WTC11 (cell line): ENCODE results near the gene SLC20A1. TPM values are rescaled to one million over a fixed set of nuclear protein-coding genes. Genes with fewer than 3 reads are reported as not detected.
A peak's percentile ranks its signal among the peaks of the same experiment; 100 is the strongest.

ENCODE experiments used
- ATAC-seq: fragments of 200-7000 bp; cut with Tn5 transposase; 2 replicates; pipeline ENCODE4 v1.10.0; 2021; ENCODE audit warnings: mild to moderate bottlenecking, moderate library complexity
- CTCF ChIA-PET: fragments of 300-600 bp; sonication (Branson Sonifier 250); formaldehyde crosslinking; loops from one replicate; lab custom pipeline; 2021; ENCODE audit warnings: antibody characterized with exemption; lab: Charles Lee
- POLR2A ChIA-PET: fragments of 350-600 bp; sonication (Branson Sonifier 250); formaldehyde crosslinking; loops from one replicate; lab custom pipeline; 2021; ENCODE audit warnings: antibody characterized with exemption; lab: Charles Lee
- DNase-seq: peaks from one replicate; pipeline ENCODE4 v3.0.0; 2021; ENCODE audit warnings: low spot score
- H3K27ac Mint-ChIP-seq: 2 replicates; pipeline ENCODE4 v1.8.0; 2021; ENCODE audit warnings: mixed read lengths
- H3K27me3 Mint-ChIP-seq: 2 replicates; pipeline ENCODE4 v1.8.0; 2021; ENCODE audit warnings: low read depth, mild to moderate bottlenecking, moderate library complexity, mixed read lengths
- H3K36me3 Mint-ChIP-seq: 2 replicates; pipeline ENCODE4 v1.8.0; 2021; ENCODE audit warnings: mixed read lengths
- H3K4me1 Mint-ChIP-seq: 2 replicates; pipeline ENCODE4 v1.8.0; 2022; ENCODE audit warnings: mixed read lengths
- H3K4me3 Mint-ChIP-seq: 2 replicates; pipeline ENCODE4 v1.8.0; 2021; ENCODE audit warnings: mild to moderate bottlenecking, moderate library complexity, mixed read lengths
- H3K9me3 Mint-ChIP-seq: 2 replicates; pipeline ENCODE4 v1.8.0; 2021; ENCODE audit warnings: mixed read lengths
- AR ChIP-seq: fragments of 250-450 bp; sonication (Bioruptor Pico); IDR thresholded peaks from 2 replicates; pipeline ENCODE4 v1.9.0; 2021; ENCODE audit warnings: mild to moderate bottlenecking
- CTCF ChIP-seq: fragments of 200-600 bp; IDR thresholded peaks from 2 replicates; pipeline ENCODE4 v1.8.0; 2022; ENCODE audit warnings: antibody characterized with exemption
- FOXP1 ChIP-seq: sonication (generic); formaldehyde crosslinking; IDR thresholded peaks from 2 replicates; pipeline ENCODE4 v1.8.0; 2022; ENCODE audit warnings: missing genetic modification reagents, mild to moderate bottlenecking, moderate library complexity, borderline replicate concordance
- GTF2I ChIP-seq: fragments of 250-450 bp; sonication (Bioruptor Pico); conservative IDR thresholded peaks from 2 replicates; pipeline ENCODE4 v1.4.0; 2021; ENCODE audit warnings: mild to moderate bottlenecking
- JAZF1 ChIP-seq: fragments of 250-450 bp; sonication (Bioruptor Pico); IDR thresholded peaks from 2 replicates; pipeline ENCODE4 v1.9.0; 2021; ENCODE audit warnings: moderate library complexity, mild to moderate bottlenecking, inconsistent platforms
- MYBL2 ChIP-seq: sonication (generic); formaldehyde crosslinking; IDR thresholded peaks from 2 replicates; pipeline ENCODE4 v1.8.1; 2023; ENCODE audit warnings: mild to moderate bottlenecking, moderate library complexity, missing genetic modification reagents
- NFATC4 ChIP-seq: fragments of 250-450 bp; sonication (Bioruptor Pico); IDR thresholded peaks from 2 replicates; pipeline ENCODE4 v1.9.0; 2021; ENCODE audit warnings: mild to moderate bottlenecking
- NFYB ChIP-seq: sonication (generic); formaldehyde crosslinking; conservative IDR thresholded peaks from 2 replicates; pipeline ENCODE4 v1.8.0; 2022; ENCODE audit warnings: low read depth, missing genetic modification reagents
- PRRX2 ChIP-seq: fragments of 250-450 bp; sonication (Bioruptor Pico); IDR thresholded peaks from 2 replicates; pipeline ENCODE4 v1.8.0; 2021; ENCODE audit warnings: mild to moderate bottlenecking
- SMAD4 ChIP-seq: sonication (generic); formaldehyde crosslinking; IDR thresholded peaks from 2 replicates; pipeline ENCODE4 v1.8.0; 2022; ENCODE audit warnings: mild to moderate bottlenecking, missing genetic modification reagents
- TP53 ChIP-seq: sonication (generic); formaldehyde crosslinking; IDR thresholded peaks from 2 replicates; pipeline ENCODE4 v1.8.1; 2023; ENCODE audit warnings: mild to moderate bottlenecking, missing genetic modification reagents
- USF1 ChIP-seq: sonication (generic); formaldehyde crosslinking; IDR thresholded peaks from 2 replicates; pipeline ENCODE4 v1.8.0; 2022; ENCODE audit warnings: mild to moderate bottlenecking, missing genetic modification reagents
- ZNF219 ChIP-seq: sonication (generic); formaldehyde crosslinking; IDR thresholded peaks from 2 replicates; pipeline ENCODE4 v1.8.0; 2023; ENCODE audit warnings: missing genetic modification reagents, mild to moderate bottlenecking, borderline replicate concordance
- ZNF281 ChIP-seq: sonication (generic); formaldehyde crosslinking; IDR thresholded peaks from 2 replicates; pipeline ENCODE4 v1.8.0; 2023; ENCODE audit warnings: mild to moderate bottlenecking, missing genetic modification reagents
- total RNA-seq: library from RNA; stranded (reverse); gene quantifications from 3 replicates; pipeline ENCODE4 v1.2.3, GENCODE V29; 2021
- TF ChIP-seq, protein P1 (sequence below): sonication (generic); formaldehyde crosslinking; IDR thresholded peaks from 2 replicates; pipeline ENCODE4 v1.8.0; 2022; ENCODE audit warnings: mild to moderate bottlenecking, missing genetic modification reagents
- TF ChIP-seq, protein P2 (sequence below): sonication (generic); formaldehyde crosslinking; IDR thresholded peaks from 2 replicates; pipeline ENCODE4 v1.8.0; 2023; ENCODE audit warnings: missing genetic modification reagents, mild to moderate bottlenecking, borderline replicate concordance
- TF ChIP-seq, protein P3 (sequence below): sonication (generic); formaldehyde crosslinking; conservative IDR thresholded peaks from 2 replicates; pipeline ENCODE4 v1.8.1; 2023; ENCODE audit warnings: mild to moderate bottlenecking, low read depth, missing genetic modification reagents, moderate library complexity

The SLC20A1 gene
- total RNA-seq, 1 experiment from 2014 or later, result 59.9 TPM

DNA sequence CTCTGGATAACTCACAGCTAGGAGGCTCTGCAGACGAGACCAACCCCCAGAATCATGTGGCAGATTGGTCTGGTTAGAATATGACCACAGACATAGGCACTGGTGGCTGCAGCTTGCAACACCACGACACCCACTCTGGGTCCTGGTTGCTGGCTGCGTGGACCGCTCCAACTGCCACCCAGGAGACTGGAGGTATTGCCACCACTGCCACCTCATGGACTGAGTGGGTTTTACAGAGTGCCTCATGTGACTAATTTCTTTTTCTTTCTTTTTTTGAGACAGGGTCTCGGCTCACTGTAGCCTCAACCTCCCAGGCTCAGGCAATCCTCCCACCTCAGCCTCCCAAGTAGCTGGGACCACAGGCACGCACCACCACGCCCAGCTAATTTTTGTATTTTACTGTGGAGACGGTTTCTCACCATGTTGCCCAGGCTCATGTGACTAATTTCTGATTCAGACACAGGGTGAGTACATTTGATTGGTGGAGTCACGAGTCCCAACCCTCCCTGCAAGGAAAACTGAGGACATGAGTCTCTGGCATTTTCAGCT, 45.2 kb downstream of the SLC20A1 start:
- DNase-seq (peak; percentile 60), ATAC-seq (peak; percentile 82)
- POLR2A ChIA-PET, result no interaction called here
- no peaks in the 10 kb centered on the region for H3K9me3 Mint-ChIP-seq
- no peak overlapping the region for H3K4me3 Mint-ChIP-seq
- H3K36me3 Mint-ChIP-seq, result no peaks in the 10 kb centered on the region
- H3K27ac Mint-ChIP-seq, result no peak overlapping the region
- TF ChIP-seq USF1 (CRISPR knock-in tag) (peak; percentile 45; the same call in 1 of the 2 replicates), CTCF (peak; percentile 31; the same call in 1 of the 2 replicates), SMAD4 (CRISPR knock-in tag) (no peak), NFYB (no peak), GTF2I (0 out of 2 replicates have a peak, but pooled peaks have one; percentile 5)
- peaks cover 7% of the 10 kb centered on the region for H3K4me1 Mint-ChIP-seq
- no peaks in the 10 kb centered on the region for H3K27me3 Mint-ChIP-seq
- CTCF ChIA-PET, result interaction anchor here (0.8 to 2.4 kb wide), 12 partner anchors 10 to 194 kb away, joined by 3 to 9 read pairs (median 4); partner anchors contain the start of genes CHCHD5 and SLC20A1

DNA sequence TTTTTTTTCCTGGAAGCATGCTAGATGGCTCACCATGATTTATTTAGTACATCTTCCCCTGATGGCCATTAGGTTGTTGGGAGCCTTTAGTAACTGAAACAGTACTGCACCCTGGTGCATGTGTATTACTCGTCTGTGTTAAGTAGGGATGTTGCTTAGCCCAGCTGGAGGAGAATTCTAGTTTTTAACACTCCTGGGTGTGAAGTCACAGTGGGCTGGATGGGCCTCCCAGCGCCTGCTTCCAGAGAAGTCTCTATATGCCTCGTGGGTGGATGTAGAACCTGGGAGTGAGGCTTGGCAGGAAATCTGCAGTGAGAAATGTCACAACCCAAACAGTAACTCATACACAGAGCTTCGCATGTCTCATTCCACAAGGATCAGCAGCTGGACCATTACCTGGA, 46.1 kb downstream of the SLC20A1 start:
- Mint-ChIP-seq H3K27me3 (no peaks in the 10 kb centered on the region), H3K27ac (no peak overlapping the region), H3K4me1 (peaks cover 7% of the 10 kb centered on the region), H3K36me3 (no peaks in the 10 kb centered on the region), H3K4me3 (no peak overlapping the region), H3K9me3 (no peaks in the 10 kb centered on the region)
- no peak for DNase-seq
- POLR2A ChIA-PET, result no interaction called here
- ATAC-seq, result no peak
- TF ChIP-seq, protein P1, sequence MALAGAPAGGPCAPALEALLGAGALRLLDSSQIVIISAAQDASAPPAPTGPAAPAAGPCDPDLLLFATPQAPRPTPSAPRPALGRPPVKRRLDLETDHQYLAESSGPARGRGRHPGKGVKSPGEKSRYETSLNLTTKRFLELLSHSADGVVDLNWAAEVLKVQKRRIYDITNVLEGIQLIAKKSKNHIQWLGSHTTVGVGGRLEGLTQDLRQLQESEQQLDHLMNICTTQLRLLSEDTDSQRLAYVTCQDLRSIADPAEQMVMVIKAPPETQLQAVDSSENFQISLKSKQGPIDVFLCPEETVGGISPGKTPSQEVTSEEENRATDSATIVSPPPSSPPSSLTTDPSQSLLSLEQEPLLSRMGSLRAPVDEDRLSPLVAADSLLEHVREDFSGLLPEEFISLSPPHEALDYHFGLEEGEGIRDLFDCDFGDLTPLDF, result no peak
- TF ChIP-seq NFATC4 (CRISPR knock-in tag) (no peak), FOXP1 (CRISPR knock-in tag) (no peak), JAZF1 (CRISPR knock-in tag) (no peak), ZNF281 (CRISPR knock-in tag) (no peak), ZNF219 (no peak), TP53 (CRISPR knock-in tag) (no peak), PRRX2 (no peak), MYBL2 (CRISPR knock-in tag) (no peak), AR (CRISPR knock-in tag) (no peak)
- TF ChIP-seq, protein P2, sequence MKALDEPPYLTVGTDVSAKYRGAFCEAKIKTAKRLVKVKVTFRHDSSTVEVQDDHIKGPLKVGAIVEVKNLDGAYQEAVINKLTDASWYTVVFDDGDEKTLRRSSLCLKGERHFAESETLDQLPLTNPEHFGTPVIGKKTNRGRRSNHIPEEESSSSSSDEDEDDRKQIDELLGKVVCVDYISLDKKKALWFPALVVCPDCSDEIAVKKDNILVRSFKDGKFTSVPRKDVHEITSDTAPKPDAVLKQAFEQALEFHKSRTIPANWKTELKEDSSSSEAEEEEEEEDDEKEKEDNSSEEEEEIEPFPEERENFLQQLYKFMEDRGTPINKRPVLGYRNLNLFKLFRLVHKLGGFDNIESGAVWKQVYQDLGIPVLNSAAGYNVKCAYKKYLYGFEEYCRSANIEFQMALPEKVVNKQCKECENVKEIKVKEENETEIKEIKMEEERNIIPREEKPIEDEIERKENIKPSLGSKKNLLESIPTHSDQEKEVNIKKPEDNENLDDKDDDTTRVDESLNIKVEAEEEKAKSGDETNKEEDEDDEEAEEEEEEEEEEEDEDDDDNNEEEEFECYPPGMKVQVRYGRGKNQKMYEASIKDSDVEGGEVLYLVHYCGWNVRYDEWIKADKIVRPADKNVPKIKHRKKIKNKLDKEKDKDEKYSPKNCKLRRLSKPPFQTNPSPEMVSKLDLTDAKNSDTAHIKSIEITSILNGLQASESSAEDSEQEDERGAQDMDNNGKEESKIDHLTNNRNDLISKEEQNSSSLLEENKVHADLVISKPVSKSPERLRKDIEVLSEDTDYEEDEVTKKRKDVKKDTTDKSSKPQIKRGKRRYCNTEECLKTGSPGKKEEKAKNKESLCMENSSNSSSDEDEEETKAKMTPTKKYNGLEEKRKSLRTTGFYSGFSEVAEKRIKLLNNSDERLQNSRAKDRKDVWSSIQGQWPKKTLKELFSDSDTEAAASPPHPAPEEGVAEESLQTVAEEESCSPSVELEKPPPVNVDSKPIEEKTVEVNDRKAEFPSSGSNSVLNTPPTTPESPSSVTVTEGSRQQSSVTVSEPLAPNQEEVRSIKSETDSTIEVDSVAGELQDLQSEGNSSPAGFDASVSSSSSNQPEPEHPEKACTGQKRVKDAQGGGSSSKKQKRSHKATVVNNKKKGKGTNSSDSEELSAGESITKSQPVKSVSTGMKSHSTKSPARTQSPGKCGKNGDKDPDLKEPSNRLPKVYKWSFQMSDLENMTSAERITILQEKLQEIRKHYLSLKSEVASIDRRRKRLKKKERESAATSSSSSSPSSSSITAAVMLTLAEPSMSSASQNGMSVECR (CRISPR knock-in tag), result no peak
- TF ChIP-seq, protein P3, sequence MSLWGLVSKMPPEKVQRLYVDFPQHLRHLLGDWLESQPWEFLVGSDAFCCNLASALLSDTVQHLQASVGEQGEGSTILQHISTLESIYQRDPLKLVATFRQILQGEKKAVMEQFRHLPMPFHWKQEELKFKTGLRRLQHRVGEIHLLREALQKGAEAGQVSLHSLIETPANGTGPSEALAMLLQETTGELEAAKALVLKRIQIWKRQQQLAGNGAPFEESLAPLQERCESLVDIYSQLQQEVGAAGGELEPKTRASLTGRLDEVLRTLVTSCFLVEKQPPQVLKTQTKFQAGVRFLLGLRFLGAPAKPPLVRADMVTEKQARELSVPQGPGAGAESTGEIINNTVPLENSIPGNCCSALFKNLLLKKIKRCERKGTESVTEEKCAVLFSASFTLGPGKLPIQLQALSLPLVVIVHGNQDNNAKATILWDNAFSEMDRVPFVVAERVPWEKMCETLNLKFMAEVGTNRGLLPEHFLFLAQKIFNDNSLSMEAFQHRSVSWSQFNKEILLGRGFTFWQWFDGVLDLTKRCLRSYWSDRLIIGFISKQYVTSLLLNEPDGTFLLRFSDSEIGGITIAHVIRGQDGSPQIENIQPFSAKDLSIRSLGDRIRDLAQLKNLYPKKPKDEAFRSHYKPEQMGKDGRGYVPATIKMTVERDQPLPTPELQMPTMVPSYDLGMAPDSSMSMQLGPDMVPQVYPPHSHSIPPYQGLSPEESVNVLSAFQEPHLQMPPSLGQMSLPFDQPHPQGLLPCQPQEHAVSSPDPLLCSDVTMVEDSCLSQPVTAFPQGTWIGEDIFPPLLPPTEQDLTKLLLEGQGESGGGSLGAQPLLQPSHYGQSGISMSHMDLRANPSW (CRISPR knock-in tag), result no peak
- CTCF ChIA-PET, result interaction anchor here (0.9 to 2.4 kb wide), 9 partner anchors 12 to 267 kb away, joined by 3 to 9 read pairs (median 4); partner anchors contain the start of gene CHCHD5
